ENCODE measurements around the gene ITPR2. TPM values are rescaled to one million over a fixed set of nuclear protein-coding genes. Genes with fewer than 3 reads are reported as not detected.
"Not testable (repeated sequence)": the region's sequence is repeated elsewhere in the genome, so short reads cannot be mapped to it uniquely, and the experiment has no call there.

ITPR2 gene
- total RNA-seq, 1 experiment from 2014 or later = 41.6 TPM

- Mint-ChIP-seq H3K27ac (ENCODE audit: unreplicated experiment) (no peak overlapping the region), H3K4me3 (ENCODE audit: unreplicated experiment) (no peak overlapping the region), H3K27me3 (ENCODE audit: insufficient read depth, unreplicated experiment) (no peaks in the 10 kb centered on the region), H3K36me3 (ENCODE audit: insufficient read depth, unreplicated experiment) (no peaks in the 10 kb centered on the region), H3K9me3 (ENCODE audit: unreplicated experiment) (no peaks in the 10 kb centered on the region), H3K4me1 (ENCODE audit: low read depth, unreplicated experiment) (no peaks in the 10 kb centered on the region)
- ChIA-PET POLR2A (no interaction called here), CTCF (no interaction called here)
- no TSS peak for BruUV-seq (replicated peaks)
- H3K27me3 ChIP-seq (replicated peaks; ENCODE audit: control insufficient read depth, insufficient read depth, low read length) = no peaks in the 10 kb centered on the region
- H3K4me3 ChIP-seq (ENCODE audit: low read depth, low read length) = no peak overlapping the region
- H3K4me1 ChIP-seq = no peaks in the 10 kb centered on the region
- H3K36me3 ChIP-seq (ENCODE audit: control insufficient read depth, insufficient read depth, low read length) = no peaks in the 10 kb centered on the region
- intact Hi-C loops (cut with micrococcal nuclease; ENCODE audit: unreplicated experiment) = no loop called here
- TF ChIP-seq, protein P1, sequence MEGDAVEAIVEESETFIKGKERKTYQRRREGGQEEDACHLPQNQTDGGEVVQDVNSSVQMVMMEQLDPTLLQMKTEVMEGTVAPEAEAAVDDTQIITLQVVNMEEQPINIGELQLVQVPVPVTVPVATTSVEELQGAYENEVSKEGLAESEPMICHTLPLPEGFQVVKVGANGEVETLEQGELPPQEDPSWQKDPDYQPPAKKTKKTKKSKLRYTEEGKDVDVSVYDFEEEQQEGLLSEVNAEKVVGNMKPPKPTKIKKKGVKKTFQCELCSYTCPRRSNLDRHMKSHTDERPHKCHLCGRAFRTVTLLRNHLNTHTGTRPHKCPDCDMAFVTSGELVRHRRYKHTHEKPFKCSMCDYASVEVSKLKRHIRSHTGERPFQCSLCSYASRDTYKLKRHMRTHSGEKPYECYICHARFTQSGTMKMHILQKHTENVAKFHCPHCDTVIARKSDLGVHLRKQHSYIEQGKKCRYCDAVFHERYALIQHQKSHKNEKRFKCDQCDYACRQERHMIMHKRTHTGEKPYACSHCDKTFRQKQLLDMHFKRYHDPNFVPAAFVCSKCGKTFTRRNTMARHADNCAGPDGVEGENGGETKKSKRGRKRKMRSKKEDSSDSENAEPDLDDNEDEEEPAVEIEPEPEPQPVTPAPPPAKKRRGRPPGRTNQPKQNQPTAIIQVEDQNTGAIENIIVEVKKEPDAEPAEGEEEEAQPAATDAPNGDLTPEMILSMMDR (IDR thresholded peaks at IDR 0.05; ENCODE audit: insufficient read depth in 1 of 2, low read depth in 1 of 2, low read length in 1 of 2, severe bottlenecking in 1 of 2, unreplicated experiment in 1 of 2) = no peak
- H3K9me3 ChIP-seq = 0 out of 2 replicates have a peak, but pooled peaks cover 6% of the 10 kb centered on the region
- no peak for DNase-seq
These were observed 154.0 kb downstream of the ITPR2 start for GRCh38 chr12:26678697-26679660.

- POLR2A ChIA-PET, CTCF ChIA-PET: not testable (repeated sequence)
These were observed 161.5 kb downstream of the ITPR2 start for GRCh38 chr12:26671487-26671886.

GRCh38 chr12:26668847-26669246 is 164.1 kb downstream of the ITPR2 start:
- Mint-ChIP-seq H3K9me3 (ENCODE audit: unreplicated experiment) (no peaks in the 10 kb centered on the region), H3K36me3 (ENCODE audit: insufficient read depth, unreplicated experiment) (peaks cover 6% of the 10 kb centered on the region), H3K4me3 (ENCODE audit: unreplicated experiment) (no peak overlapping the region), H3K27me3 (ENCODE audit: insufficient read depth, unreplicated experiment) (no peaks in the 10 kb centered on the region), H3K4me1 (ENCODE audit: low read depth, unreplicated experiment) (peaks cover 18% of the 10 kb centered on the region), H3K27ac (ENCODE audit: unreplicated experiment) (no peak overlapping the region)
- no peaks in the 10 kb centered on the region for H3K4me1 ChIP-seq
- TF ChIP-seq, protein P1 (IDR thresholded peaks at IDR 0.05; ENCODE audit: insufficient read depth in 1 of 2, low read depth in 1 of 2, low read length in 1 of 2, severe bottlenecking in 1 of 2, unreplicated experiment in 1 of 2) = no peak
- intact Hi-C loops (cut with micrococcal nuclease; ENCODE audit: unreplicated experiment) = no loop called here
- CTCF ChIA-PET = interaction anchor here (0.8 kb wide), 1 partner anchor 177 kb away, joined by 3 read pairs; no protein-coding TSS in a partner anchor
- BruUV-seq (replicated peaks) = no TSS peak
- no peak overlapping the region for H3K4me3 ChIP-seq (ENCODE audit: low read depth, low read length)
- H3K36me3 ChIP-seq (ENCODE audit: control insufficient read depth, insufficient read depth, low read length) = no peaks in the 10 kb centered on the region
- no peak for DNase-seq
- H3K9me3 ChIP-seq = no peaks in the 10 kb centered on the region
- H3K27me3 ChIP-seq (replicated peaks; ENCODE audit: control insufficient read depth, insufficient read depth, low read length) = no peaks in the 10 kb centered on the region
- POLR2A ChIA-PET = no interaction called here

More at GRCh38 chr12:26671487-26671886, 161.5 kb downstream of the ITPR2 start:
- BruUV-seq (replicated peaks); H3K27me3 Mint-ChIP-seq (ENCODE audit: insufficient read depth, unreplicated experiment); H3K4me3 ChIP-seq (ENCODE audit: low read depth, low read length); H3K27me3 ChIP-seq (replicated peaks; ENCODE audit: control insufficient read depth, insufficient read depth, low read length); H3K4me3 Mint-ChIP-seq (ENCODE audit: unreplicated experiment); H3K9me3 ChIP-seq; H3K36me3 Mint-ChIP-seq (ENCODE audit: insufficient read depth, unreplicated experiment); H3K4me1 ChIP-seq; DNase-seq; H3K27ac Mint-ChIP-seq (ENCODE audit: unreplicated experiment); H3K36me3 ChIP-seq (ENCODE audit: control insufficient read depth, insufficient read depth, low read length); H3K4me1 Mint-ChIP-seq (ENCODE audit: low read depth, unreplicated experiment); H3K9me3 Mint-ChIP-seq (ENCODE audit: unreplicated experiment); intact Hi-C loops (cut with micrococcal nuclease; ENCODE audit: unreplicated experiment): not testable (repeated sequence)

All from Caco-2 (cell line).